Stimulated activated CD4-positive, alpha-beta T cell treated with anti-CD3 and anti-CD28 coated beads, Interleukin-12 subunit alpha, Interleukin-12 subunit beta, amount 100 ng/mL, for 4 hours (primary cell): Measurements from ENCODE around the gene TTLL10.

Source experiments
- DNase-seq: peaks from one replicate; pipeline ENCODE4 v3.0.0-alpha.2; 2020

The TTLL10 gene

DNA sequence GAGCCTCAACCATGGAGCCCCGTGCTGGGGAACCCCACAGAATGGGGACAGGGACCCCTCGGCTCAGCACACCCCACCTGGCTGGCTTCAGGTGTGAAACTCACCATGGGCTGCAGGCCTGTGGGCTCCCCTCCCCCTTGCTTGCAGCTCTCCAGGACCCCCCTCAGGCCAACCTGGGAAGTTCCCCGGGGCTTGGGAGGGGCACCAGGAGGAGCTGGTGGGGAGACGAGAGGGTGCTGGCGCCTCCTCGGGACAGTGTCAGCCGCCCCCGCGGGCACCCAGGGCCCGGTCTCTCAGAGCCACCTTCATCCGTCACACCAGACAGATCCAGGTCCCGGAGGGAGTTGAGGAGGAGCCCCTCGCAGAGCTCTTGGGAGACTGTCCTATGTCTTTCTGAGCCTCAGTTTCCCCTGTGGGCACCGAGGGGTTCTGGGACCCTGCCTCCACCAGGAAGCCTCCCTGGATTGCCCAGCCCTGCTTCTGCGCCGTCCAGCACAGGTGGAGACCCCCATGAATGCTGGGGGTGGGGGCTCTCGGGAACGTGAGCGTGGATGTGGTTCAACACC, 33.4 kb downstream of the TTLL10 start:
- DNase-seq, result no peak

DNA sequence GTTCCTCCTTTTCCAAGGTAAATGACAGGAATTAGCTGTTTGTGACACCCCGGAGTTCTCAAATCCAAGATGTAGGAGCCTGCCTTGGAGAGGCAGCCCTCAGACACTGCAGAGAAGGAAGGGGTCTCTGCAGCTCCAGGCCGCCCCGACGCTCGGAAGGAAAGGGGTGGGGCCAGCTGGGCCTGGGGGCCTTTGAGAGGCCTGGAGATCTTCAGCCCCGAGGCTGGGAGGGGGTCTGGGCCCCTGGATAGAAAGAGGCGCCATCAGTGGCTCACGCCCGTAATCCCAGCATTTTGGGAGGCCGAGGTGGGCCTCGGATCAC, 33.9 kb downstream of the TTLL10 start:
- no peak for DNase-seq

DNA sequence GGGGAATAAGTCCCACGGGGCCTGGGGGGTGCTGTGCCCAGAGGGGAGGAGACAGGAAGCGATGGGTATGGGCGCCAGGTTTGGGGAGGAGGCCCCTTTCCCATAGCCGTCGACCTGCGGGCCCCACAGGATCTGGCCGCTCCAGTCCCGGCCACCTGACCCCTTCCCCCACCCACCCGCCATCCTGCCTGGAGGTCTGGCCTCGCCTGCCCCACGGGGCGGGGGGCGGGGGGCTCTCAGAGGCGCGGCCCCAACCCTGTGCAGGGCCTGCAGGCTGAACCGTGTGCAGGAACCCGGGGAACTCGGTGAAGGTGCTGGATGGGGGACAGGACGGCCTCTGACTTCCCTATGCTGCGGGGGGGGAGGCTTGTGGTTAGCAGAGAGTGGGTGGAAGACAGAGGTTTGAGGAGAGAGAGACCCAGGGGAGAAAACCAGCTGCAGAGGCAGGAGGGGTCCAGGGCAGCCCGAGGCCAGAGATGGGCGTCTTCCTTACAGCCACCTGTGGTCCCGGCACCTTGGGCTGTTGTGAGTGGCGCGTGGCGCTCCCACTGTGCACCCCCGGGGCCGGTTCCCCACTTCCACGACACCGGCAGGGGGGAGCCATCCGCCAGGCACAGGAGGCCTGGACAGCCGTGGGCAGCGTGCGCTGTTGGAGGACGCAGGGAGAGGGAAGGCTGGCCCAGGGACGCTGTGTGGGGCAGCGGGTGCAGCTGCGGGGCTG, 35.2 kb downstream of the TTLL10 start:
- no peak for DNase-seq

DNA sequence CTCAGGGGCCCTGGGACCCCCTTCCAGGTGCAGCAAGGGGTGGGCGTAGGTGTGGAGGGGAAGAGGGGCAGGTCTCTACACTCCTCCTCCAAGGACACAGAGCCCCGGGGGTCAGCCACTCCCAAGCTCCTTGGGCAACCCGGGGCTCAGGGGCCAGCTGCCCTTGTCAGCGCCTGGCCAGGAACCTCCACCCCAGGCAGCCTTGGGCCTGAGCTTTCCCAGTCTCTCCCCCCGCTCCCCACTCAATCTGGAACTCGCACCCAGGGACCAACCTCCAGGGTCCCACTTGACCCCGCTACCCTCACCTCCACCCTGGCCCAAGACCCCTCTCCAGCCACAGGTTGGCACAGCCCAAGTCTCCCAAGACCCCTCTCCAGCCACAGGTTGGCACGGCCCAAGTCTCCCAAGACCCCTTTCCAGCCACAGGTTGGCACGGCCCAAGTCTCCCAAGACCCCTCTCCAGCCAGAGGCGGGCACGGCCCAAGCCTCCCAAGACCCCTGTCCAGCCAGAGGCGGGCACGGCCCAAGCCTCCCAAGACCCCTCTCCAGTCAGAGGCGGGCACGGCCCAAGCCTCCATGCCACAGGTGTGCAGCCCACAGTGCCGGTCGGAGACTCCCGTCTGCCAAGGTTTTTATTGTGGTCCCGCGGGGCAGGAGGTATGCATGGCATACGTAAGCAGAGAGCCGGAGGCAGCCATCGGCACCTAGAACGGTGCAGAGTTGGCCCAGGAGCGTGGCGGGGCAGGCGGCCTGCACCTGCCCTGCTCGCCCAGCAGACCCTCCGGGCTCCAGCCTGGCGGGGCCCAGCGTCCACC, 37.3 kb downstream of the TTLL10 start:
- no peak for DNase-seq

DNA sequence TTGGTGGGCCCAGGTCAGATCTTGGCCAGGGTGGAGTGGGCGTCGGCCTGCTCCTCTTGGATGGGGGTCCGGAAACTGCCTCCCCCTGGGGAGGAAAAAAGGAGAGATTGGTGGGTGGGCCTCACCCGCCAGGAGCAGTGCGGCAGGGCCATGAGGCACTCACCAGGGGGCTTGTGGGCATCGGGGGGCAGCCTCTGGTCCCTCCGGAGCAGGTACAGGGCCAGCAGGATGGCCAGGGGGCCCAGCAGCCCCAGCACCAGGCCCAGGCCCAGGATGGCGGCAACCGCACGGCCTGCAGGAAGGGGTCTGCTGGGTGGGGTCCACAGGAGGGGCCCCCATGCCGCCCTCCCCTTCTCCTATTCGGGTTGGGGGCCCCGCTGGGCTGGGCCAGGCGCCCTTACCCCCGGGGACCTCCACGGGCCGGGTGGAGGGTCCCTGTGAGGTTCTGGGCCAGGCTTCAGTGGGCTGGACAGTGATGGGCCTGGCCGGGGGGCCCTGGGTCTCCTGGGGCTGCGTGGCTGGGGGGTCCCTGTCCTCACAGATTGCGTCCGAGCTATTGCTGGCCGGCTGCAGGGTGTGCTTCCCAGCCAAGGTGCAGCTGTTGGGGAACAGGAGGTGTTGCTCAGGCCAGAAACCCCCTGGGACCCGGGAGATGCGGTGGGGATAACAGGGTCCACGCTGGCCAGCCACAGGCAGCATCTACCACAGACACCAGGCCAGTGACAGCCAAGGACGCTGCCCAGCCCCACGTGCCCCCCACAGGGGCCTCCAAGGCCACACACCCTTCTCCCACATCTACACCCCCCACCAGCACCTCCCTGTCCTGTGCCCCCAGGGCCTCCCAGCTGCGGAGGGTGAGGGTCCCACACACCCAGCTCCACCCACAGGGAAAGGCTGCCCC, 38.1 kb downstream of the TTLL10 start:
- no peak for DNase-seq

DNA sequence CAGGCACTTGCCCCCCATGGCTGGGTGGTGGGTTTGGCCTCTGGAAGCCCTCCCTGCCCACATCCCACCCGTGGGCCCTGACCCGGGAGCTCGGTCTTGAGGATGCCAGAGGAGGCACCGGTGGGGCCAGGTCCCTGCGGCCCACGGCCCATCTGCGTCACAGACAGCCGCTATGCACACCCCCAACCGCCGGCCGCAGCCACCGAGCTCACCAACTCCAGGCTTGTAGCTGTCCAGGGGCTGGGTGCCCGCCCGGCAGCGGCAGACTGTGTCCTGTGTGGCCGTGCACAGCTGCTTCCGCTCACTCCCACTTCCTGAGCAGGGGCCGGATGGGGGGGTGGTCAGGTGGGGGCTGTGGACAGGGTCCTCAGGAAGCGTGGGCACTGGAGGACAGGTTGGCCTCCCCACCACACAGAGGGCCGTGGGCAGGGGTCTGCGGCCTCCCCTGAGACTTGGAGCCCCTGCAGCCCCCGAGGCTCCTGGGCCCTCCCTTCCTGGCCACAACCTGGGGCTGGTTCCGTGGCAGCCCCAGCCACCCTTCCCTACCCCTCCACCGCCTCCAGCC, 39.2 kb downstream of the TTLL10 start:
- DNase-seq, result no peak

DNA sequence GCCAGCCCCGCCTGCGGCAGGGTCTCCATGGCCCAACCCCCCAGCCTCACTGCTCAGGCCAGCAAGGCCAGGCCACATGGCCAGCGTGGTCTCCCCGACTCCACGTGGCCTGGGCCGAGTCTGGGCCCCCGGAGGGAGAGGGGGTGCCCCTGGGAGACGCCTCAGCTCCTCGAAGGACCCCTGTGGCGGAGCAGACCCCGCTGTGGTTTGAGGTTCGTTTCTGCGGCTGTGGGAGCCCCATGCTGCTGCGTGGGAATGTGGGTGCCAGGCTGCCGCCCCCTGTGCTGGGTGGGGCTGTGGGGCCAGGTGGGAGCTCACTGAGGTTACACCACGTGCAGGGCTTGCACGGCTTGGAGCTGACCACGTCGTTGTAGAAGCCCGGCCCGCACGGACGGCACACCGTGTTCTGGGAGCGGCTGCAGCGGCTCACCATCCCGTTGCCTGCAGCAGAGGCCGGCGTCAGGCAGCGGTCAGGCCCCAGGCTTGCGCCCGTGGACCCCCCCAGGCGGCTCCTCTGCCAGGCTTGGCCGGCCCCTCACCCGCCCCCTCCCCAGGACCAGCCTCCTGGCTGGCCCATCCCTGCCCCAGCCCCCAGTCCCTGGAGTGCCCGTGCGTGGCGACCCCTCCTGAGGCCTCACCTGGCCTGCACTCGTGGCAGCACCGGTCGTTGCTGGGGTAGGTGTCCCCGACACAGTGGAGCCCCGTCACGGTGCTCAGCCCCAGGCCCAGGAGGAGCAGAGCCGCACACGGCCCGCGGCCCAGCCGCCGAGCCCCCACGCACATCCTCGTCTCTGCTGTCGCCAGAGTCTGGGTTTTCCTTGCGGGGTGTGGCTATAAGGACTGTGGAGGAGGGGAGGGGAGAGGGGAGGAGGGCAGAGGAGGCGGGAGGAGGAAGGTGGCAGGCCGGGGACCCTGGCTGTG, 39.9 kb downstream of the TTLL10 start, which contains the start of gene TNFRSF4:
Gene TNFRSF4, minus strand, starts transcription at position 809 of the 921 bp plus-strand sequence. Its CDS starts 26 bp downstream, at position 783.
- peak; percentile 63 for DNase-seq

DNA sequence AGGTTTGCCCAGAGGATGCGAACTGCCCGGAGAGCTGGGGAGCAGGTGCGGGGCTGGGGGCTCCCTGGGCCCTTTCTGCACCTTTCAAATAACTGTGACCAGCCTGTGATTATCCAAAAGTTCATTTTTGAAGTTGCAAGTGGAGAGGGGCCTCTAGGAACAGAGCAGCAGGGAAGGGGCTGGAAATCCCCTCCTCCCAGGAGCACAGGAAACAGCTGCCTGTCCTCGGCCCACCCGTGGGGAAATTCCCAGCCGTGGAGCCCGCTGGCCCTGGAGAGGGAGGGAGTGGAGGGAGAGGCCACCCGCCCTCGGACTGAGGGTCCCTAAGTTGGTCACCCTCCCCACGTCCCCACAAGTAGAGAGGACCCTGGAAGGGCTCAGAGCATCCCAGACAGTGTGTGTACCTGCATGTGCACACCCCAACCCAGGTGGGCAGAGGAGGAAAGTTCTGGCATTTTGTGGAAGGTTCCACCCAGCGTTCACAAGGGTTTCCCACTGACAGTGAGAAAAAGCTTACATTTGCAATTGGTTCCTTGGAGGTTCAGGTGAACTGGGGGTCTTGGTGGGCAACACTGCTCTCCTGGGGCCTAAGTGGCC, 41.5 kb downstream of the TTLL10 start:
- DNase-seq, result no peak

DNA sequence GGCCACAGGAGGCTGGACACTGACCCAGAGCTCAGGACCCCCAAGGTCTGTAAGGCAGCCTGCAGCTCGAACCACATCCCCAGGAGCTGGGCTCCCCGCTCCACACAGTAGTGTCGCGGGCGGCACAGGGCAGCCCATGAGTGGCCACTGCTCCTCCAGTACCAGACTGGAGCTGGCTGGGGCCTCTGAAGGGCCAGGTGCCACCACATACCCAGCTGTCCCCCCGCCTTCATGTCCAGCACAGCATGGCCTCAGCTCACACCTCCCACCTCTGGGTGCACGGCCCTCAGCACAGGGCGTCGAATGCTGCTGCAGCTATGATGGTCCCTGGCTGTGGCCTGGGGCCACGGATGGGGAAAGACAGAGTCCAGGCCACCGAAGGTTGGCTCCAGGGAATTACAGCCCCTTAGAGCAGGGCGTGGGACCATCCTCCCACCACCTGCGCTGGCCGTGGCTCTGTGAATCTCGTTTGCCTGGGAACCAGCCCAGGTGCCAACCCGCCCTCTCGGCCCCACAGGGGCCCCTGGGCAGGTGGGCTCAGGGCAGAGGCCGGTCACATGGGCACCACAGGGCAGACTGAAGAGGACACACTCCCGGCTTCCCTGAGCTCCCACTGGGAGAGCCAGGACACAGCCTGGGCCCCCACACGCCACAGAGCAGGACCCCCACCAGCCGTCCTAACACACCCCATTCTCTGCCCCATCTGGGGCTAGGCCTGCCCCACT, 42.4 kb downstream of the TTLL10 start:
- no peak for DNase-seq

DNA sequence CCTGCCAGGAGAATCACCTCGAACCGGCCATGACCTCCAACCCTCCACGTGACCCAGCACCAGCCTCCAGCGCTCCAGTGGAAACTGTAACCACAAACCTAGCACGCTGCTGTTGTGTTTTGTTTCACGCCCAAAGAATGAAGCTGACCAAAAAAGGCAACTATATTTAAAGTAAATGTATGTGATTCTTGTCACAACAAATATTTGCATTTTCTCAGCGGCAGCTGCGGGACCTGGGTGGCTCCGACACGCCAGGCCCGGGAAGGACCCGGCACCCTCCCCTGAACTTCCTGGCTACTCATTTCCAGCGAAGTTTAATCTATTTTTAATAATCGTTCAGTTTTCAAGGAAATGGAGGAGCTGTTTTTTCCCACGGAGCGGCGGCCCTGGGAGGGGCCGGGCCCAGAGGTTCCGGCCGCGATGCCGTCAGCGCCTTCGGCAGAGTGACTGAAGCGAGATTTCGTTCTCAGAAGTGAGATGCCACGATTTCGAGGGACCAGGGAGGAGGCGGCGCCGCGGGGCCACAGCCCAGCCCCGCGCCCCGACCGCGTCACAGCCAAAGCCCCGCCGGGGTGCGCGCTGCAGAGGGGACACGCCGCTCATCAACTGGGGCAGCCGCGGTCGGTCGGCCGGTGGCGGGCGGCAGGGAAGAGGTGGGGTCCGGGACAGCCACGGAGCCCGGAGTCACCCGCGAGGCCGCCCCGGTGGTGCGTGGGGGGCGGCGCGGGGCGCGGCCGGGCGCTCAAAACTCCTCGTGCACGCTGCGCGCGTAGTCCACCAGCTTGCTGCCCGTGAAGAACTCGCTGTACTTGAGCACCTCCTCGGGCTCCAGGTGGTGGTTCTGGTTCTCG, 43.3 kb downstream of the TTLL10 start:
- DNase-seq, result no peak

DNA sequence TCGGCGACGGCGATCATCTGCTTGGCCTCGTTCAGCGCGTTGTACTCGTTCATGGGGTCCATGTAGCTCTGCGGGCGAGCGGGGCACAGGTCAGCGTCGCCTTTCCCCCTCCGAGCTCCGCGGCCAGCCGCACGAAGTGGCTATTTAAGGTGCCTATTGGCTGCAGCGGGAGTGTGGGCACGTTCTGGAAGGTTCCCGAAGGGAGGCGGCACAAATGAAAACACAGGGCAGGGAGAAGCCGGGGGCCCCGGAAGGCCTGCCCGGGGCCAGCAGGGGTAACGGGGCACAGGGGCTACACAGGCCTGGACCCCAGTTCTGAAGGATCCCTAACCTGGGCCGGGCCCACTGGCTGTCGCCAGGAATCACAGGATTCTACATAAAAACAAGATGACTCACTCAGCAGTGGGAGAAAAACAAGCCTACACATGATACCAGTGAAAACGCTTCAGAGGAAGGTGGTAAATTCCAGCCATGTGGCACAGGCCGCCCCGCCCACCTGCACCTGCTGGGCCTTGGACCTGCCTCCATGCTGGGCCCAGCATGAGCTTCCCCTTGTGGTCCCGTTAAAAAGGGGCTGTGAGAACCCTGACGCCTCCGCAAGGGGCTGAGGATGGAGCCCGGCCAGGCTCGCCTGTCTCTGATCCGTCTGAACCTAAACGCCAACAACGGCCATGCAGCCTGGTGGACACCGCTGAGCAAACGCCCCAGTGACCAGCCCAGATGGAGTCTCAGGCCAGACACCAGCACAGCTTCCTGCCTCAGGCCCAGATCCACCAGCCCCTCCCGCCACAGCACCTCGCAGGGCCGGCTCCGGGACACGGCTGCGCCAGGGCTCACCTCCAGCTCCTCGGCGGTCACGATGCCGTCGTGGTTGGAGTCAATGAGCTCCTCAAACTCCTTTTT, 44.2 kb downstream of the TTLL10 start:
- no peak for DNase-seq

DNA sequence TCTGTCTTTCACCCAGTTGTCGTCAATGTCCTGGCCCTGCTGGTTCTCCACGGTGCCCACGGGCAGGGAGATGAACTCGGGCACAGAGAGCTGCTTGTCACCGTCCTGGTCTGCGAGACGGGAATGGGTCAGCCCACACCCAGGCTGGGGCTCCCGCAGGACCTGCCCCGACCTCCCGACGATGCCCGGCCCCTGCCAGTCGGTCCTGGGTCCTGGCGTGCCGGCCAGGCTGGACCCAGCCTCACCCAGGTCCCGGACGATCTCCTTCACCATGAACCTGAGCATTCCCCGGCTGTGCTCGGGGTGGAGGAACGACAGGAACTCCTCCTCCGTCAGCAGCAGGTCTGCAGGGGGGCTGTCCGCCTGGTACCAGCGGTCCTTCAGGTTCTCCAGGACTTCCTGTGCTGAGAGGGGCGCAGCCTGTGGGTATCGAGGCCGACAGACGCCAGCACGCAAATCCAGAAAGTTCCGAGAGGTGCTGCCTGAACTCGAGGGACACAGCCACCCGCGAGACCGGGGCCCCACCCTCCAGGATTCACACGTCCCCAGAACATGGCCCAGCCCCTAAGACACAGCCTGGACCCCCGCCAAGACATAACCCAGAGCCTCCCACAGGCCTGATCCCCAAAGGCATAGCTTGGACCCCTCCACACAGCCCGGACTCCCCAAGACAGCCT, 45.0 kb downstream of the TTLL10 start:
- DNase-seq, result no peak

DNA sequence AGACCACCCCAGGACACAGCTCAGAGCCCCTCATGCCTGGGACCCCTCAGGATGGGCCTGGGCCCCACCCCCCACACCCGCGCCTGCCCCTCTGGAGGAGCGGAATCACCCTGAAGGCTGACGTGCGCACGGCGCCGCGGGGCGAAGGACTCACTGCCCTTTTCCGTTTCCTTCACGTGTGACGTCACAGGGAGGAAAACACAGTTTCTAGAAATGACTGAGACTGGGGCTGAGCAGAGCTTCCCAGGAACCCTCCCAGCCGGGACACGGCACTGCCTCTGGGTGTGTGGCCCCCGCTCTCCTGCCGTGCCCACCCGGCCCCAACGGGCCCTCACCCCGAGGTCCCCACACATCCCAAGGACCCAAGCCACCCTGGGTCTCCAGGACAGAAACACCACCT, 45.7 kb downstream of the TTLL10 start:
- DNase-seq, result no peak

DNA sequence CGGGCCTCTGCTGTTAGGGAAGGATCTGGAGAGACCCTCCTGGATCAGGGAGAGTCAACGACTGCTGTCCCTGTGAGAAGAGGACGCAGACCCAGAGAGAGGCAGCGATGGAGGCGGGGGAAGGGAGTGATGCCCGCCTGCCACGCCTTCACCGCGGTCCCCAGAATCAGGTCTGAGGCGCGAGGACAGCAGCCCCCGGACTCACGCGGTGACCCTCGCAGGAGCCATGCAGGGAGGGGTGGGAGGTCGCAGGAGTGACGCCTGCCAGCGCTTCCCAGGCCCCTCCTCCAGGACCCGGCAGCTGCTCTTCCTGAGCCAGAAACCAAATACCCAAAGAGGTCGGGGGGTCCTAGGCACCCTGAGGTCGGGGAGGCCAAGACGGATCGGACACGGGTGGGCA, 46.5 kb downstream of the TTLL10 start:
- DNase-seq, result no peak

DNA sequence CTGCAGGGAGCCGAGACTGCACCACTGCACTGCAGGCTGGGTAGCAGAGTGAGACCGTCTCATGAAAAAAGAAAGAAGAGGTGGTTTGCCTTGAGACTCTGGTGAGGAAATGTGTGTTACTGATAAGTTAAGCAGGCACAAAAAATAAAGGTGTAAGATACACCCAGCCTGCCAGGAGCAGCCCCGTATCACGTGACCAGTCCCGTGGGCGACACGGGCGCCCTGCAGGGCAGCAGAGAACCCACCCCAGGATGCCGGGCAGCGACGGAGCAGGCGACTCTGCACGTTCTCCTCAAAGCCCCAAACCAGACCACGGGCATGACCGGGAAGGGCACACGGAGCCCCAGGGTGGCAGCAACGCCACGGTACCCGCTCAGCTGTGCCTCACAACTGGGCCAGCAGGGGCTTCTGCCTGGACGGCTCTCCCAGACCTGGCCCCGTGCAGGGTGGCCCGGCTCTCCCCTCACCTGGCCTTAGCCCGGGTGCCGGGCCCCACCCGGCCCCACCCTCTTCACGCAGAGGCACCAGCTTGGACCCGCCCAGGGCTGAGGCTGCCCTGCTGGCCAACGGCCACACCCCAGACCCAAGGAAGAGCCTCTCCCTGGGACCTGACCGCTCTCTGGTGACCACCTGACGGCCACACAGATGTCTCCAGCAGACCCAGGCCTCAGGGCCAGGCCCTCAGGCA, 48.4 kb downstream of the TTLL10 start:
- no peak for DNase-seq

DNA sequence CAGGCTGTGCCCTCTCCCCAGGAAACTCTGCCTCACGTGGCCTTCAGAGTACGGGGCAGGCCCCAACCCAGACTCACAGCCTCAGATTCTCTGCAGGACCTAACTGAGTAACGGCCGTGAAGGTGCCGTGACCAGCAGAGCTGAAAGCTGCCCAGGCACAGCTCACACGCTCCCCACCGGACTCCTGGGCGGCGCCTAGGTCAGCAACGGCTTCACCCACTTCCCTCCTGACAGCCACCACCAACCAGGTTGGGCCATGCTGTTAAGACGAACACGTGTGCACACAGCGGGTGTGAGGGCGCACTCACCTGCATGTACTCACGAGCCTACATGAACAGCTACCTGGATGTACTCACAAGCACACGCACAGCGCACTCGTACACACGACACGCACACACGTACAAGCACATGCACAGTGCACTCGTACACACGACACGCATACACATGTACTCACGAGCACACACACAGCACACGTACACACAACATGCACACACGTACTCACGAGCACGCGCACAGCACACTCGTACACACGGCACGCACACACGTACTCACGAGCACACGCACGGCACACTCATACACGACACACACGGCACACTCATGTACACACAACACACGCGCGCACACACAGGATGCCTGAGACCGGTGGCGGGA, 49.0 kb downstream of the TTLL10 start:
- no peak for DNase-seq

DNA sequence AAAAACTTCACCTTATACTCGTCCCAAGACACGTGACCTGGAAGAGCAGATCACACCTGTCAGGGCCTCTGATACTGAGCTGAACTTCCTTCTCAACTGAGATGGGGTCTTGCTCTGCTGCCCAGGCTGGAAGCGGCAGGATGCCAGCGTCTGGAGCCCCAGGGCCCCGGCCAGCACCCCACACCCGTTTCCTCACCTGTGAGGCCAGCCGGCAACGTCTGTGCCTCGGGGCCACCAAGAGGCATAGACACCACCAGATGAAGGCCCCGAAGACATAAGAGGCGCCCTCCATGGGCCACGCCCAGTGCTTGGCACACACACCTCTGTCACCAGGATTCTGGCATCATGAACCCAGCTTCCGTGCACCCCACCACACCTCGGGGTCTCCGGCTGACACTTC, 49.6 kb downstream of the TTLL10 start:
- no peak for DNase-seq
